Left lung (tissue), 10 donors: ENCODE measurements around the gene CSF1. TPM values are rescaled to one million over a fixed set of nuclear protein-coding genes. Genes with fewer than 3 reads are reported as not detected.
A peak's percentile ranks its signal among the peaks of the same experiment; 100 is the strongest.

ENCODE experiments used
- ATAC-seq: fragments of 200-7000 bp; cut with Tn5 transposase; one replicate; pipeline ENCODE4 v1.9.1; 2020; ENCODE audit warnings: moderate library complexity
- DNase-seq, 4 donors: peaks; one replicate each; pipeline ENCODE4 v3.0.0-alpha.2; 2013 to 2020
- H3K27ac ChIP-seq, 2 donors: fragments of 200-600 bp; sonication (generic) in 1 of 2; one replicate each; pipeline versions ENCODE4 v1.5.0 to v1.8.0; 2020 to 2021
- H3K27me3 ChIP-seq, 2 donors: fragments of 200-600 bp; sonication (generic) in 1 of 2; one replicate each; pipeline versions ENCODE4 v1.5.0 to v1.8.0; 2020 to 2021
- H3K36me3 ChIP-seq, 2 donors: fragments of 200-600 bp; sonication (generic) in 1 of 2; one replicate each; pipeline versions ENCODE4 v1.5.0 to v1.8.0; 2020 to 2021
- H3K4me1 ChIP-seq, 2 donors: fragments of 200-600 bp; one replicate each; pipeline ENCODE4 v1.8.0; 2021
- H3K4me3 ChIP-seq, 2 donors: fragments of 200-600 bp; sonication (generic) in 1 of 2; one replicate each; pipeline versions ENCODE4 v1.5.0 to v1.8.0; 2020 to 2021; ENCODE audit warnings: mild to moderate bottlenecking in 1 of 2
- H3K9me3 ChIP-seq, 2 donors: fragments of 200-600 bp; sonication (generic) in 1 of 2; one replicate each; pipeline versions ENCODE4 v1.5.0 to v1.8.0; 2020 to 2021
- intact Hi-C, 2 donors: fragments of 100-400 bp; cut with DNase I; formaldehyde crosslinking; loops; one replicate each; pipeline versions ENCODE4 v1.11.2 to v1.14.2; 2022
- polyA plus RNA-seq, 6 donors: library from polyadenylated mRNA; unstranded; fragments of 120-200 nt; gene quantifications; one replicate each; pipeline ENCODE4 v1.2.1, GENCODE V29; 2013; ENCODE audit not compliant: insufficient read length in 6 of 6
- total RNA-seq, 2 donors: library from RNA; stranded (reverse); fragmentation: NEBNext Ultra II Directional; extraction: Animal tissue kit (Norgen Biotek cat#: 25700); gene quantifications; one replicate each; pipeline ENCODE4 v1.2.1, GENCODE V29; 2021
- TF ChIP-seq, protein P1 (sequence below), 2 donors: fragments of 200-600 bp; sonication (generic) in 1 of 2; IDR thresholded peaks; one replicate each; pipeline versions ENCODE4 v1.5.0 to v1.8.0; 2021; ENCODE audit warnings: antibody characterized with exemption in 2 of 2
- donor health status: DM: no; HTN: yes; CAD: no.
- donor health status: DM: no; HTN: no; CAD: no.

The CSF1 gene
- total and polyA plus RNA-seq, 8 donors = 6.9 to 68.0 (median 10.0) TPM

DNA sequence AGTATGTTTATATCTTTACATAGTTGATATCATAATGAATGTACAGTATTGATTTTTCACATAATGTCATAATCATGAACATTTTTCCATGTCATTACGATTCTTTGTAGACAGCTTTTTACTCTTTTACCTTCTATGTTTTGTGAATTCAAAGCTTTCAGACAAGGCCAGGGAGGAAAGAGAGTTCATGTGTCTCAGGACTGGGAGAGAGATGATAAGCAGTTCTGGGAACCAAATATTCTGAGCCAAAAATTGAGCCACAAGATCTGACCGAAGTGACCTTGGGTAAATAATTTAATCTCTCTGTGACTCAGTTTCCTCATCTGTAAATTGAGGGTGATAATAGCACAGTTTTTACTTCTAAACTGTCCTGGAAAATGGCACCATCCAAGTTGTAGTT lies 31.8 kb downstream of the CSF1 start:
- intact Hi-C loops = no loop called here
- peaks cover 0 to under 1% of the 10 kb centered on the region in 2 donors for H3K4me1 ChIP-seq
- no peaks in the 10 kb centered on the region for H3K27me3 ChIP-seq
- TF ChIP-seq, protein P1, sequence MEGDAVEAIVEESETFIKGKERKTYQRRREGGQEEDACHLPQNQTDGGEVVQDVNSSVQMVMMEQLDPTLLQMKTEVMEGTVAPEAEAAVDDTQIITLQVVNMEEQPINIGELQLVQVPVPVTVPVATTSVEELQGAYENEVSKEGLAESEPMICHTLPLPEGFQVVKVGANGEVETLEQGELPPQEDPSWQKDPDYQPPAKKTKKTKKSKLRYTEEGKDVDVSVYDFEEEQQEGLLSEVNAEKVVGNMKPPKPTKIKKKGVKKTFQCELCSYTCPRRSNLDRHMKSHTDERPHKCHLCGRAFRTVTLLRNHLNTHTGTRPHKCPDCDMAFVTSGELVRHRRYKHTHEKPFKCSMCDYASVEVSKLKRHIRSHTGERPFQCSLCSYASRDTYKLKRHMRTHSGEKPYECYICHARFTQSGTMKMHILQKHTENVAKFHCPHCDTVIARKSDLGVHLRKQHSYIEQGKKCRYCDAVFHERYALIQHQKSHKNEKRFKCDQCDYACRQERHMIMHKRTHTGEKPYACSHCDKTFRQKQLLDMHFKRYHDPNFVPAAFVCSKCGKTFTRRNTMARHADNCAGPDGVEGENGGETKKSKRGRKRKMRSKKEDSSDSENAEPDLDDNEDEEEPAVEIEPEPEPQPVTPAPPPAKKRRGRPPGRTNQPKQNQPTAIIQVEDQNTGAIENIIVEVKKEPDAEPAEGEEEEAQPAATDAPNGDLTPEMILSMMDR (IDR thresholded peaks at IDR 0.05) = no peak
- H3K4me3 ChIP-seq = no peak overlapping the region
- no peaks in the 10 kb centered on the region for H3K36me3 ChIP-seq
- DNase-seq (no peak), ATAC-seq (no peak)
- peaks cover 0 to 12% of the 10 kb centered on the region in 2 donors for H3K9me3 ChIP-seq
- no peak overlapping the region for H3K27ac ChIP-seq

DNA sequence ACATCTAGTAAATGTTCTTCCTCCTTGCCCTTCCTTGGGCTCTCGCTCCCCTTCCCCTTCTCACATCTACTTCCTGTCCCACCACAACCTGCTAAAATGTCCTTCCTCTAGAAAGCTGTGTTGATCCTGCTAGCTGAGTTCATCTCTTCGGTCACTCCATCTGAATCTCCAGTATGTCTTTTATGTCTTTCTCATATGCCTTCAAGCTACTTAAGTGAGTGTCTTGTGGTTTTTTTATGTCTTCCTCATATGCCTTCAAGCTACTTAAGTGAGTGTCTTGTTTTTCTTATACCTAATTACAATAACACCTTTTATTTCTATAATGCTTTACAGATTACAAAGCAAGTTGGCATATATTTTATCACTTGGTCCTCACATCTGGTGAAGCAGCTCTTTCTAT lies 33.9 kb downstream of the CSF1 start:
- peaks cover 0 to 11% of the 10 kb centered on the region in 2 donors for H3K4me1 ChIP-seq
- ATAC-seq (no peak), DNase-seq (no peak)
- H3K36me3 ChIP-seq = no peaks in the 10 kb centered on the region
- intact Hi-C loops = no loop called here
- no peaks in the 10 kb centered on the region for H3K9me3 ChIP-seq
- H3K4me3 ChIP-seq = no peak overlapping the region
- H3K27me3 ChIP-seq = no peaks in the 10 kb centered on the region
- TF ChIP-seq, protein P1 (IDR thresholded peaks at IDR 0.05) = no peak
- H3K27ac ChIP-seq = no peak overlapping the region

DNA sequence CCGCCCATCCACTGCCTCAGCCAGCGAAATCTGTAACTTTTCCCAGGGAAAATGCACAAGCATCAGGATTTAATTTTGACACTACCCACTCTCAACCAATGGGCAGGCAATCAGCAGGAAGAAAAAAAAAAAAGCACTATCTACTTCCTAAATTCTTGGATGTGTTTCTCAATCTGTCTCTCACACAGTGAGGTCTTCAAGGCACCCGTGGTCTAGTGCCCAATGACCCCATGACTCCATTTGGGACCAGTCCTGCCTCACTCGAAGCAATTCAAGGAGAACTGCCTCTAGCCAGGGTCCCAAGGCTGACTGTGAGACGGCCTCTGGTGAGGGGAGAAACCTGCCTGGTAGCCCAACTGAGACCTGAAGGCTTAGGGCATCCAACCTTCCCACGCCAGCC lies 35.9 kb downstream of the CSF1 start:
- intact Hi-C loops = no loop called here
- ATAC-seq = no peak
- DNase-seq = no peak

DNA sequence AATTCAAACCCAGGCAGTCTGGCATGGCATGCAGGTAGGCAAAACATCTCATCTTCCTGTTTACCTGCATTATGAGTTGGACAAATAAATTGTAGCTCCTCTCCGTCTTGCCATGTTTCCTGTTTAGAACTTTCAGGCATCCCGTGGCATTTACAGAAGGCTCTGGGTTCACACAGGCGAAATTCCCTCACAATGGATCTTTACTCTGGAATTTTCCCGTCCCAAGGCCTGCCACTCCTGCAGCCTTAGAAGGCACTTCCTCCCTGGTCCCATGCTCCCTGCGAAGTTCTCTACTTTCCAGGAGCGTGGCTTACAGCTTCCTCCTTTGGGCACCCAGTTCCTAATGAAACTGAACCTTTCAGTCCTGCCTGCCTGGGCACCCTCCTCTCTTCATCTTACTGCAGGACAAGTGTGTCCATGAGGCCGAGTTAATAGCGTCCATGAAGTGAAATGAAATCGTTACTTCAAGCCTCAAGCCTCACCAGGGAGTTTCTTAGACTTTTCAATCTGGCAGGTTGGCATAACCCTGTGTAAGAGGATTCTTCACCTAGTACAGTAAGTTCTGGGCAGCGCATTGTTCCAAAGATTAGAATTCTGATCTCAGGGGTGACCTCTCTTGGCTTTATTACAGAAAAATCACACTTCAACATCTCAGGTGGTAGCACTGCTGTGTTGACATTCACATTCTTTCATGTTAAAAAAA lies 37.1 kb downstream of the CSF1 start:
- Histone ChIP-seq H3K27me3 (no peaks in the 10 kb centered on the region), H3K36me3 (no peaks in the 10 kb centered on the region), H3K4me3 (no peak overlapping the region), H3K4me1 (peaks cover 0 to 11% of the 10 kb centered on the region in 2 donors), H3K27ac (peak overlapping the region in 1 of 2 donors; percentile 72), H3K9me3 (no peaks in the 10 kb centered on the region)
- TF ChIP-seq, protein P1 (IDR thresholded peaks at IDR 0.05) = no peak
- ATAC-seq = peak; percentile 86
- no peak for DNase-seq
- intact Hi-C loops = no loop called here

More for the DNA sequence above, 35.9 kb downstream of the CSF1 start:
- TF ChIP-seq, protein P1 (IDR thresholded peaks at IDR 0.05) = no peak
- Histone ChIP-seq H3K4me1 (peaks cover 0 to 11% of the 10 kb centered on the region in 2 donors), H3K9me3 (no peaks in the 10 kb centered on the region), H3K27me3 (no peaks in the 10 kb centered on the region), H3K36me3 (no peaks in the 10 kb centered on the region), H3K4me3 (no peak overlapping the region), H3K27ac (no peak overlapping the region)

DNA sequence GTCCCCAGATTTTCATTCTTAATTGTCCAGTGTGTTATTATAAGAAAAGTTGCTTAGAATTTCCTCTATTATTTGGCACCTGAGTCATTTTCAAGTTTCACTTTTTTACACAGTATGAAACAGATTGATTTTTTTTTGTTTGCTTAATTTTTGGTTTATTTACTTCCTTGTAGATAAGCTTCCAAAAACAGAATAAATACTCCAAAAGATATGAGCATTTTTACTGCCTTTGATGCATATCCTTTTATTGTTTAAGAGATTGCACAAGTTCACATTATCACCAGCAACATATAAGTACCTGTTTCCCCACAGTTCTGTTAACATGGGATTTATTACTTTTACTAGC lies 37.6 kb downstream of the CSF1 start:
- peaks cover 0 to 11% of the 10 kb centered on the region in 2 donors for H3K4me1 ChIP-seq
- H3K9me3 ChIP-seq = no peaks in the 10 kb centered on the region
- H3K27ac ChIP-seq = peak overlapping the region in 1 of 2 donors; percentile 72
- H3K4me3 ChIP-seq = no peak overlapping the region
- intact Hi-C loops = no loop called here
- TF ChIP-seq, protein P1 (IDR thresholded peaks at IDR 0.05) = no peak
- ATAC-seq (peak; percentile 36), DNase-seq (no peak)
- no peaks in the 10 kb centered on the region for H3K36me3 ChIP-seq
- no peaks in the 10 kb centered on the region for H3K27me3 ChIP-seq
